Stimulated activated naive CD4-positive, alpha-beta T cell treated with Interleukin-2 at 50 U/mL for 16 hours (primary cell): ENCODE results near the gene UIMC1.

ENCODE experiments used
- DNase-seq: peaks from one replicate; lab custom pipeline; 2025; lab: John Stamatoyannopoulos, UW

The UIMC1 gene

DNA sequence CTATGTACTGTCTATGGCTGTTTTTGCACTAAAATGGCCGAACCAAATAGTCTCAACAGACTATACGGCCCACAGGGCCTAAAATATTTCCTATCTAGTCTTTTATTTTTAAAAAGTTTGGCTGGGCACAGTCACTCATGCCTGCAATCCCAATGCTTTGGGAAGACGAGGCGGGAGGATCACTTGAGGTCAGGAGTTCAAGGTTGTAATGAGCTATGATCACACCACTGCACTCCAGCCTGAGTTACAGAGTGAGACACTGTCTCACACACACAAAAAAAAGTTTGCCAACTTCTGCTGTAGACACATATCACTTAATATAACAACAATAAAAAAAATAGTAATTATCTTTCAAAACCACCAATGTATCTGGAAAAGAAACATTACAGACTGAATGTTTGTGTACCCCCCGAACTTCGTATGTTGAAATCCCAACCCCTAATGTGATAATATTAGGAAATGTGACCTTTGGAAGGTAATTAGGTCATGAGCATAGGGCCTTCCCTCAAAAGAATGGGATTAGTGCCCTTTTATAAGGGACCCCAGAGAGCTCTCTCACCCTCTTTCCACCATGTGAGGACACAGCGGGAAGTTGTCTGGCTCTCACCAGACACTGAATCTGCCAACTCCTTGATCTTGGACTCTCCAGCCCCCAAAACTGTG, 53.9 kb downstream of the UIMC1 start:
- DNase-seq = no peak

DNA sequence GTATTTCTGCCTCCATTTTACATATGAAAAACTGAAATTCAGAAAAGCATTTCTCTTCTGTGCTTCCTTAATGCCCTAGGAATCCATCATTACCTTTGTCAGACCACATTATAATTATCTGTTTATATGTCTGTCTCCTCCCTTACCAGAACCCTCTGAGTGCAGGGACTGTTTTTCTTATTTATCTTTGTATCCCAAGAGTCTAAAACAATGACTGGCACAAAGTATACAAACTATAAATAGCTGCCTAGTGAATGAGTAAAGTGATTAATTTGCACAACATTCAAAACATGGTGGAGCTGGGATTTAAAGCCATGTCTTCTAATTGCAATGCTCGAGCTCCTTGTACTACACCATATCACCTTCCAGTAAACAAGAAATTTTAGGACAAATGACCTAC, 58.1 kb downstream of the UIMC1 start:
- DNase-seq = no peak

DNA sequence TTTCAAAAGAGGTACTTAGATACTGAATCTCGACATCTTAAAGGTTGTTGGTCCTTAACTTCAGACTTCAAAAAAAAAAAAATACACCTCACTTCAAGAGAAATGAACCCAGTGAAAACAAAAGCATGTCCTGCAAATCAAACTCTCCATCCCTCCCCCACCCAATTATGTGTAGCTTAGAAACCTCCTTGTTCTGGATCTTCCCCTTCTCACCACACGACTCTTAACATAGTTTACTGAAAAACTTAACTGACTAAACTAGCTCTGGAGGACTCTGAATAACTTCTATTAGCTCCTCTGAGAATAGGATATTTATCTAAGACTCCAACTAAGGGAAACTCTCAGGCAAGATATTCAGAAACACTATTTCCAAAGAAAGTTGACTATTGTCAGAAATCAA, 58.7 kb downstream of the UIMC1 start:
- no peak for DNase-seq

DNA sequence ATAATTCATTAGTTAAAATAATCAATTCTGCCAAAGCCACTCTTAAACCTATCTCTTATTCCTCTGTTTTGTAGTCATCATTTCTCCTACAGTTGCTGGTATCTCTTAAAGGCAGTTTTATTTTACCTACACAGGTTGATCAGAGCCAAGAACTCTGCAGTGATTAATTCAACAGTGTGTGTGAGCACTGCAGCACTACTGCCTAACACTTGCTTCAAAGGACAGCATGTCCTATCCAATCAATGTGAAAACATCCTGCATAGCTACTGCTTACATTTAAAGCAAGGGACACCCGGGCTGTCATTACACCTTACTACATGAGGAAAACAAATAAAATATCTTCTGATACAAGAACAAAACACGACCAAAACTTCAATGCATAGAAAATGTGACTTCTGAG, 62.3 kb downstream of the UIMC1 start:
- no peak for DNase-seq

DNA sequence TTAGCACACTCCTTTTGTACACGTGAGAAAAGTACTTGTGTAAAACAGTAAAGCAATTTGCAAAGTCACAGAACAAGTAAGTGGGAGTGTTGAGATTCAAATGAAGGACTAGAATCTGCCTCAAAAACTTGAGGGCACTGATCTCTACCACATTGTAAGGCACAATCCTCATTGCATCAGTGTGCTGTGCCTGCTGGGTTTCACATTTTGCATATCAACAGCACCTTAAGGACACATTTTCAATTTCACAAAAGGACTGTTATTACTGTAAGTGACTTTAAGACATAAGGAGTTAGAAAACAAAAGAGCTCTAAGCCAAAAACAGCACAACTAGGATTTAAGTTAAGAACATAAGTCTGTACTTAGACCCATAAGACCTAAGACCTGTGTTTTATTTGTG, 62.8 kb downstream of the UIMC1 start:
- DNase-seq = no peak

DNA sequence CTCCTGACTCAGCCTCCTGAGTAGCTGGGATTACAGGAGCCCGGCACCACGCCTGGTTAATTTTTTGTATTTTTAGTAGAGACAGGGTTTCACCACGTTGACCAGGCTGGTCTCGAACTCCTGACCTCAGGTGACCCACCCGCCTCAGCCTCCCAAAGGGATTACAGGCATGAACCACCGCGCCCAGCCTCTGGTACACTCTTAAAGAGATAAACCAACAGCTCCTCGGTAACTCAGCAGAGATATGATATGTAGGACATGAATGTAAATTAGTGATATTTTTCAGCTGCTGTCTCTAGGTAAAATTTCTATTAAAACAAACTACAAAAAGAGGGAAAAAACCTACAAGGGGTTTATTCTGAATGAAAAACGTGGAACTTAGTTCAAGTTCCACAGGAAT, 64.6 kb downstream of the UIMC1 start:
- DNase-seq = no peak

DNA sequence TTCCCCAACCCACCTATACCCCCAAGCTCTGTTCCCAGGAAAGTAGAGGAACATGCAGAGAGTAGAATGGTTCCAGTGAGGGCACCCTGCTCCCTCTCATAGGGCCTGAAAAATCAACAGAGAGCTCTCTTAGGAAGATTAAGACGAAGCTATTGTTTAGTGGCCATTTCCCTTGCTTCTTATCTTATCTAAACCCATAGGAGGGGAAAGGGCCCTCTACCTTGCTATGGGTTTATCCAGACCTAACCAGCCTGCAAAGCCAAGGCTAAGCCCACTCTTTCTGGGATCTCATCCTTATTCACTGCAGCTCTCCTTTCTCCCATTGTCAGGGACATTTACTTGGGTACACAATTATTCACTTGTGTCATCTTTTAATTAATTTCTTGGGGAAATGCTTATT, 68.1 kb downstream of the UIMC1 start:
- no peak for DNase-seq

DNA sequence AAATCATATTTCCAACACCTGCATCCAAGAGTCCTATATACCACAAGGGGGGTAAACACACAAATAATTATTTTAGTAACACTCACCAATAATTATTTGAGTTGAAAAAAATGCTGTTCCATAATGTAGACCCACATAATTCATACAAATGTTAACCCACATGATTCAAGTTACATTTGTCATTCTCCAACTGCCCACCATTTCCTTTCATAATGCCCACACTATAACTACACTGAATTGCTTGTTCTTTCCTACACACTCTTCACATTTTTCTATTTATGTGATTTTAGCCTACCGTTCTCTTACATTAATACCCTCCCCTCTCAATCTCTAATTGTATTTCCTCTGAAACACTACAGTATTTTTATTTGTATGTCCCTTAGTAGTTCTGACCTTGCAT, 71.6 kb downstream of the UIMC1 start:
- no peak for DNase-seq

DNA sequence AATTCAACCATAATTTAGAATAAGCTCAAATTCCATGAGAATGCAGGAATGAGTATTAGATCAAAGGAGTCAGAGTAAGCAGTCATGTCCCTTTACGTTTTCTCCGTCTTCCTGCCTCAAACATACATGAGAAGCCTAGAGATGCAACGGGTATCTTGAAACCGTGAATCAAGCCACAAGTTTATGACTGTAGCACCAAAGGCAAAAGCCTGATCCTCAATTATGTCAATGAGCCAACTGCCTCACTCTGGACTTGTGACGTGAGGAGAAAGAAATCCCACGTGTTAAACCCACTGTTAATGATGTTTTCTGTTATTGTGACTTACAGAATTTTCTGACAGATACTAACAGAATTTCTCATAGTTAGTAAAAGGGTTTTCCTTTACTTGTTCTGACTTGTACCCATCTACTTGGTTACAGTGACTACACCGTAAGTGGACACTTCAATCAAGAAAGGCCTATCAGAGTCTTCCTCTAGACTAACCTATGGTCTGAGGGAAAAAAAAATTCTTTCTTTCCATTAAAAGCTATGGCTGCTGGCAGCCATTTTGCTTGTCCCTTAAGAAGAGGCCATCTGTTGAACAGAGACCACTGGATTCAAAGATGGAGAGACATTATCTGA, 72.2 kb downstream of the UIMC1 start:
- no peak for DNase-seq

DNA sequence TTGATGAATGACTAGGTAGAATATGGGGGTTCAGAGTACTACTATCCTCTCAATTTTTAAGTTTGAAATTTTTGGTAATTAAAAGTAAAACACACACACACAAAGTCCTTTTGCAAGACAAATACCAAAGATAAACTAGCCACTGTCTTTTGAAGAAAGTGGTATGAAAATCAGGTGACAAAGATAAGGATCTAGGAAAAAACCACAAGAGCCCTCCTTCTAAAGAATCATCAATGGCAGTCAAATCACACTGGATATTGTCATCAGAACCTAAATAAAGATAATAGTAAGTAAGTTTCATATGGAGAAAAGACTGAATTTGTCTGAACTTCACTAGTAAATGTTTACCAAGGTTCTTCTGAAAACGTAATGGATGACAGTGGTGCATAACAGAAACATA, 76.9 kb downstream of the UIMC1 start:
- DNase-seq = no peak

DNA sequence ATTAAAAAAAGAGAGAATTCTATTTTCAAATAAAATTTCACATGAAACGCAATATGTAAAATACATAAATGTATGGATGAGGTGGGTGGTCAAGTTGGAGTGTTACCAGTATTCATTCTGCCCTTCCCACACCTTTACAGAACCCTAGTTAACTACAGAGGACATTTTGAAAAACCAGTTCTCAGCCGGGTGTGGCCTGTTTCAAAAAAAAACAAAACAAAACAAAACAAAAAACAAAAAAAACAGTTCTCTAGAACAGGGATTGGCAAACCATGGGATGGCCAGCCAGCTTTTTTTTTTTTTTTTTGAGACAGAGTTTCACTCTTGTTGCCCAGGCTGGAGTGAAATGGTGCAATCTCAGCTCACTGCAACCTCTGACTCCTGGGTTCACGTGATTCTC, 79.0 kb downstream of the UIMC1 start:
- DNase-seq = no peak

DNA sequence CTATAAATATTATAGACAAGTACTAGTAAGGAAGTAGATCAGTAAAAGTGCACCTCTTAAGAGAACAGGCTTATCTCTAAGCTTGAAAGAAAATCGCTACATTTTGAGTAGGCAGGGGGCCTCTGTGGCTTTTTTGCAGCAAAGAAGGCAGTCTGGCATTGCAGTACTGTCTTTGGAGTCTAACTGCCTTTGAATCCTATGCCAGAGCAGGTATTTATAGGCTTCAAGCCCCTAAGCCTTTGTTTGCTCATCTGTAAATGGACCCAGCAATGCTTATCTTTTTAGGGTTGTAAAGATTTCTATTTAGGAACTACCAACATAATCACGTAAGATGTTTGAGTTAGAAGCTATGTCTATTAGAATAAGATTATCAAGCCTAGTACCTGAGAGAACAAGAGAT, 83.8 kb downstream of the UIMC1 start:
- no peak for DNase-seq

DNA sequence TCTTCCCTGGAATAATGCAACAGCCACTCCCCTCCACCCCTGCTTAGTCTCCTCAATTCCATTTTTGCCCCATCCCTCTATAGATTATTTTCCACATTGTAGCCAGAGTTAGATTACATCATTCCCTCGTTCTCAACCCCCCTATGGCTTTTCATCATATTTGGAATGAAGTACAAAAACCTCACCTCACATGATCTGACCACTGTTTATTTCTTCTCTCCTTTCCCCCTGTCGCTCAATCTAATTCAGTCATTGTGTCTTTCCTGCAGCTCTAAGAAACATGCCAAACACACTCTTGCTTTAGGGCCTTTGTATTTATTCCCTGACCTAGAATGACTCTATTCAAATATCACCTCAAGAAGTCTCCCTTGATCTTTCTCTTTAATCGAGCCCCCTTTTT, 84.9 kb downstream of the UIMC1 start:
- DNase-seq = no peak

DNA sequence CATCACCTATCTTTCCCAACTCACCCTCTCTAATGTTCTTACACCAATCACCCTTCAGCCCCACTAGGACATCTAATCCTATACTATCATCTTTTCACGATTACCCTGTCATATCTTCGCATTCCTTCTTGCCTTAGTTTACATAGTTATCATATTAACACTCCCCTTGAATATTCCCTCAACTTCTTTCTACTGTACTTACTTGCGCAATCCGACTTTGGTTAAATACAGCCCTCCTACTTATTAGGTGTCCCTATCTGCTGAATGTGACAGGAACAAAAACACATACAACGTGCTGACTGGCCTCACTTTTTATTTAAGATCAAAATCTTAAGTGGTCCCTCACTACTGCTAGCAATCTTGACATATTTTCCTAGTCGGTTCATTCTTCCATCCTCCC, 88.0 kb downstream of the UIMC1 start:
- no peak for DNase-seq

DNA sequence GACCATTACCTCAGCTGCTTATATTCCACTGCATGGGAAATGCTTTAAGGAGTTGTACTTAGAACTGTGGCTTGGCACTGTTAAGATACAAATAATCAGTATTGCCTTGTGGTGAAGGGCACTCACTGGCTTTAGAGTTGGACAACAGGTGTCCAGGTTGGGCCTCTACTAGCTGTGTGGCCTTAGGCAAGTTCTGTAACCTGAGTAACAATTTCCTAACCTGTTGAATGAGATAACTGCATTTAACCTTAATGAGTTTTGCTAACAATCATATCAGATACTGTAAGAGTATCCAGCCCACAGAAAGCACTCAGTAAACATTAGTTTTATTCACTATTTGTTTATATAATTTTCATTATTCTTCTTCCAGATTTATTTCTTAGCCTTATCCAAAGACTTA, 90.2 kb downstream of the UIMC1 start:
- no peak for DNase-seq

DNA sequence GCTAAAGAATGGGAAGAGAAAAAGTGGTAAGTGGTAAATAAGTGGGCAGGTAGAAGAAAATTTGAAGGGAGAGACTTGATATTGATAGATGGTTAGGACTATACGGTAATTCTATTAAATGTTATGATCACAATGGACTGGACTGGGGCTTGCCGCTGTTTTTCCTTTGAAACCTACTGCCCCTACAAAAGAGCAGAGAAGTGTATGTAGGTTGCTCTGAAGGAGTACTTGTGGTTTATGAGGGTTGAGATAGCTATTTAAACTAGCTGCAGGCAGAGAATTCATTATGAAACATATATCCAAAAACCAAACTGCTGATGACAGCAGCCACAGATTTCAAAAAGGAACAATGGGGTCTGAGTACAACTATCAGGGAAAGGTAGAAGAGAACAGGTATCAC, 90.7 kb downstream of the UIMC1 start:
- no peak for DNase-seq

DNA sequence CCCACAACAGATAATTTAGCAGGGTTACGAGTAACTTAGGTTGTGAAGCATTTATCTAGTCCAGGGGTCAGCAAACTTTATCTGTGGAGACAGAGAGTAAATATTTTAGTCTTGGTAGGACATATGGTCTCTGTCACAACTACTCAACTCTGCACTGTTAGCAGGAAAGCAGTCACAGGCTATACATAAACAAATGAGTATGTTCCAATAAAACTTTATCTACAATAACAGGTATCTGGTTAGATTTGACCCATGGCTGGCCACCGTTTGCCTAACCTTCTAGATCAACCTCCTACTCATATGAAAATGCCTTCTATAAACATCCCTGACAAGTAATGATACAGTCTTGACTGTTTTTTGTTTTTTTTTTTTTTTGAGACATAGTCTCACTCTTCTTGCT, 94.5 kb downstream of the UIMC1 start:
- no peak for DNase-seq

DNA sequence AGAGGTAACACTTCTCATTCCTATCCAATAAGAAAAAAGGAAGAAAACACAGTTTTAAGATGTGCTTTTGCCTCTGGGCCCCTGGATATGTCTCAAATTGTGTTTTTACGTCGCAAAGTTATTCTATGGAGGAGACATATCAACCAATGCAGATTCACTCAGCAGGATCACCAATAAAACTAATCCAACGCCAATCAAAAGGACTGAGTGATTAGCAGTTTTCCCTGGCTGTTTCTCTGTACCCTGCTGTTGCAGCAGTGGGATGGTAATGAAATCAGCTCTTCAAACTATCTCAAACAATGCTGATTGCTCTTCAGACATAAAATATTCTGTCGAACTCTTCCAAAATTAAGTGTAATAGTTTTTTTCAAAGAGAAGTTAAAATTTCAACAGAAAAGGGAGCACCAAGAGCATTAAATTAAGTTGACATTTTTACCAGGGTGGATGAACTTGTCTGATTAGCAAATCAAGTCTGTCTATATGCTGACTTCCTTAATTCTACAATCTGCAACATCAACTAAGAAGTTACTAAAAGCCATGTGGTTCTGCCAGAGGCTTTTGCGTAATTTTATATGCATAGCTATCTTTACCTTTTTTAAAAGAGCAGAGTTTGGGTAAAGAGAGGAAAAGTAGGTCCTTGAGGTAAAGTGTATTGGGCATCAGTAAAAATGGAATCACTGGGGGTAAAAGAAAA, 97.8 kb downstream of the UIMC1 start:
- no peak for DNase-seq

DNA sequence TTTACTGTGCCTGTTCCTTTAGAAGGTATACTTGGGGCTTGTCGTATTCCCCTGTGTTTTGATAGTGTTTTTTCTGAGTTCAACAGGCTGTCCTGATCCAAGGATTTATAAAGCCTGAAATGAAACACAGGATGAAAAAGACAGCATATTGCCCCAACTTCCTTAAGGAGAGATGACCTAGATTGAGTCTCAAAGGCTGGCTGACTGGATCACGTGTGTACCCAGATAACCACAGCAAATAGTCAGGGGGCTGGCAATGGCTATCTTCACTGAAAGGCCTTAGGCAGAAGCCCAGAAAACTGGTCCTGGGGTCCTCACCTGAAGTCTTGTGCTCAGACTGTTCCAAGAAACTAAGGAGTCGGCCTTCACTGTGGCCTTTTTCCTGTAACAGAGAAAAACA, 99.8 kb downstream of the UIMC1 start:
- DNase-seq = no peak

DNA sequence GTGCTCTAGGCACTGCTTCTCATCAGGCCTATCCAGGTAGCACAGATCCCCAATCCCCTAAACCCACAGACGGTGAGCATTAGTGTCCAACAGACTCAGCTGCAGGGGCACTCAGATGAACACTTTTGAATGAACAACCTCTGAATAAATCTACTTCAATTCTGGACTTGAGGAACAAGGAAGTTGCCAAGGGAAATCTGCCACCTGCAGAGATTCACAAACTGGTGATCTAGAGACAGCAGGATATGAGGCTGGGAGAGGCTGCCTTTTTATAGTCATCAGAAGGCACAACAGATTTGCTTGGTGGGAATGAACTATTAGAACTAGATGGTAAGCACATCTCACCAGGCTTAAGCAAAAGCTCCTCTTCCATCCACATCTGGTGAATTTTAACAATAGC, 100.5 kb downstream of the UIMC1 start:
- no peak for DNase-seq

DNA sequence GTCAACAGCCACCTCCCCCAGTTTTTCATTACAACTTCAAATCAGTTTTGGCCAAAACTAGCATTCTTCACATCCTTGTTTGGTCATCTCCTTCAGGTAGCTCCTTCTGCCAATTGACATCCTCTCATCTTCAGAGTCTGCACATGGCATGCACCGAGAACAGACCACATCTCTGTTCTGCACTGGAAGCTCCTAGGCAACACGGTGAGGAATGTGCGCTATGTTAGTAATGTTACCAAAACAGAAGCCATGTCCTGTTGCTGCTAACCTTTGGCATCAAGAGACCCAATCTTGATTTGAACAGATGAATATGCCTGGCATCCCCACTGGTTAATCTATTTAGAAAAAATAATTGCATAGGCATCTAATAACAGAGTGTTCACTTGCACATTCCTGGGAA, 102.3 kb downstream of the UIMC1 start:
- no peak for DNase-seq

DNA sequence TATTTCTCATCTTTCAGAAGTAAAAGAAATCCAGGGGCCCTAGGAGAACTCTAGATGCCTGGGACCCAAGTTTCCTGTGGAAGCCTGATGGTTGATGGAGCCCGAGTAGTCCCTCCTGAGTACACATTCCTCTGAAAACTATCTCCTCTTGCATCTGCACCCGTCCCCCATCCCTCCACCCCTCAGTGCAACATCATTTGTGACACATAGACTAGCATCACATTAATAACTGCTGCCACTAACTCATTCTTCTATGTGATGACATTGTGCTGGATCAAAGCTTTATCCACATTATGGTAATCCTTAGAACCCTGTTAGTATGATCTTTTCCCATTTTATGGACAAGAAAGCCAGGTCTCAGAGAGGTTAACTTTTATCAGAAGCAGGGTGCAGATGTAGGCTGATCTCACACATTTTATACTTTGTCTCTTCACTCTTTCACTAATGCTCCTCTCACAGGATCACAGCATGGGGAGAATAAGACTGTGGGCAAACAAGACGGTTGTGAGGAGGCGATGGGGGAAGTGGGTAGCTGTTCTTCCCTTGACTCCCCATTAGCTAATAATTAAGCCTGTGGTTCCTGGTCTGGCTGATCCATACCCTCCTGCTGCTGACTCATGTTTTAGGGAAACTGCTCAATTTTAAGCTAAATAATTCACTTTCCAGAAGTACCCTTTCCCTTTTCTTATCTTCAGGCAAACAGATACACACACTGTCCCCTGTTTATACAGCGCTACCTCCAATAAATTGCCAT, 103.5 kb downstream of the UIMC1 start:
- DNase-seq = no peak
